Progenitor cell of endocrine pancreas (in vitro differentiated cells): ENCODE results near the gene CNTLN. TPM values are rescaled to one million over a fixed set of nuclear protein-coding genes. Genes with fewer than 3 reads are reported as not detected.

Experiments
- DNase-seq: peaks from one replicate; pipeline ENCODE4 v3.0.0; 2021; ENCODE audit warnings: low spot score; ENCODE audit not compliant: unreplicated experiment
- H3K27ac Mint-ChIP-seq: 2 replicates; pipeline ENCODE4 v1.8.0; 2021; ENCODE audit warnings: mild to moderate bottlenecking, moderate library complexity, mixed read lengths
- H3K27me3 Mint-ChIP-seq: 2 replicates; pipeline ENCODE4 v1.8.0; 2021; ENCODE audit warnings: mixed read lengths
- H3K36me3 Mint-ChIP-seq: 2 replicates; pipeline ENCODE4 v1.8.0; 2022; ENCODE audit warnings: mixed read lengths; ENCODE audit not compliant: insufficient read depth
- H3K4me1 Mint-ChIP-seq: 2 replicates; pipeline ENCODE4 v1.8.0; 2021; ENCODE audit warnings: low read depth, mixed read lengths
- H3K4me3 Mint-ChIP-seq: 2 replicates; pipeline ENCODE4 v1.8.0; 2021; ENCODE audit warnings: low read depth, mild to moderate bottlenecking, moderate library complexity, mixed read lengths
- H3K9me3 Mint-ChIP-seq: 2 replicates; pipeline ENCODE4 v1.8.0; 2021; ENCODE audit warnings: low read depth, mixed read lengths
- CTCF ChIP-seq: fragments of 200-600 bp; sonication (generic); IDR thresholded peaks from one replicate; pipeline ENCODE4 v1.5.0; 2021; ENCODE audit warnings: antibody characterized with exemption, mild to moderate bottlenecking; ENCODE audit not compliant: unreplicated experiment
- total RNA-seq: library from RNA; stranded (reverse); gene quantifications from 2 replicates; pipeline ENCODE4 v1.2.1, GENCODE V29; 2021

Gene CNTLN
- total RNA-seq, 1 donor from 2014 or later = 7.8 TPM

GRCh38 chr9:17484906-17485305, 350.1 kb downstream of the CNTLN start:
- no peak for TF ChIP-seq CTCF
- no peak for DNase-seq

GRCh38 chr9:17486396-17486795, 351.6 kb downstream of the CNTLN start:
- TF ChIP-seq CTCF = no peak
- no peaks in the 10 kb centered on the region for H3K36me3 Mint-ChIP-seq

More at GRCh38 chr9:17484906-17485305, 350.1 kb downstream of the CNTLN start:
- peaks cover 14% of the 10 kb centered on the region for H3K4me1 Mint-ChIP-seq
- H3K27me3 Mint-ChIP-seq = no peaks in the 10 kb centered on the region
- no peak overlapping the region for H3K4me3 Mint-ChIP-seq
- no peak overlapping the region for H3K27ac Mint-ChIP-seq
- H3K36me3 Mint-ChIP-seq = no peaks in the 10 kb centered on the region
- no peaks in the 10 kb centered on the region for H3K9me3 Mint-ChIP-seq

DNA sequence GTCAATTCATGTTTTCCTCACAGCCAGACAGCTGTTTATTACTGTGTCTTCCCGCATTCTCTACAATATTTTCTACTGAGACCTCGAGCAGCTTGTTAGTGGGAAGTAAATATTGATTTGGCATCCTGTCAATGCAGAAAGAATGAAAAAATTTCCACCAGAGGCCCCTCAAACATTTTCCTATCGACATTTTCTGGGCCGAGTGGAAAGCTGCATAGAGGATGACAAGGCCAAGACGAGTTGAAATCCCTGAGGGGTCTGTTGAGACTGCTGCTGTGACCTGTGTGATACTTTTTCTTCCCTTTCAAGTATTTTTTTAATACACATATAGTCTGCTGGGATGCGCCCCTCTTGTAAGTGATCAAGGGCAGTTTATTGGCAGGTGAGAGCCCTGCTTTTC, 352.6 kb downstream of the CNTLN start:
- no peak for DNase-seq
- Mint-ChIP-seq H3K27ac (no peak overlapping the region), H3K27me3 (no peaks in the 10 kb centered on the region), H3K4me1 (peaks cover 21% of the 10 kb centered on the region), H3K9me3 (no peaks in the 10 kb centered on the region), H3K4me3 (no peak overlapping the region), H3K36me3 (no peaks in the 10 kb centered on the region)
- TF ChIP-seq CTCF = no peak

More at GRCh38 chr9:17486396-17486795, 351.6 kb downstream of the CNTLN start:
- Mint-ChIP-seq H3K9me3 (no peaks in the 10 kb centered on the region), H3K4me1 (peaks cover 14% of the 10 kb centered on the region), H3K4me3 (no peak overlapping the region), H3K27me3 (no peaks in the 10 kb centered on the region), H3K27ac (no peak overlapping the region)
- no peak for DNase-seq

DNA sequence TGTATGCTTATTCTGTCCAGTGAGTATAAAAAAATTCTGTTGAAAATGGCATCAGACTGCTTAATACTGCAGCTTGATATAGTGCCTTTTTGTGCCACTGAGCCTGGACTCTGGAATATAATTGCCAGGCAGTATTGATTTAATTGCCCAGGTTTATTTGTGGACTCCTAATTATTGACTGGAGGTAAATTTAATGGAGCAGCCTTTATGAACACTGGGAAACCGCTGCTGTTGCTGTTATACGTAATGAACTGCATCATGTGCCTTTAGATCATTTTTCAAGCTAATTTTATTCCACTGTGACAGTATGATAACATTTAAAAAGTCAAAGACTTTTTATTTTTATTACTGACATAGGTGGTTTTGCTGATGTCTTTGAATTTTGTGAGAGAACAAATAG, 353.8 kb downstream of the CNTLN start:
- DNase-seq = no peak
- no peak for TF ChIP-seq CTCF
- Mint-ChIP-seq H3K27me3 (no peaks in the 10 kb centered on the region), H3K9me3 (no peaks in the 10 kb centered on the region), H3K4me1 (peaks cover 20% of the 10 kb centered on the region), H3K27ac (no peak overlapping the region), H3K4me3 (no peak overlapping the region), H3K36me3 (no peaks in the 10 kb centered on the region)

- DNase-seq = no peak
- no peaks in the 10 kb centered on the region for H3K36me3 Mint-ChIP-seq
- peaks cover 18% of the 10 kb centered on the region for H3K4me1 Mint-ChIP-seq
- no peak for TF ChIP-seq CTCF
- no peaks in the 10 kb centered on the region for H3K9me3 Mint-ChIP-seq
- no peaks in the 10 kb centered on the region for H3K27me3 Mint-ChIP-seq
- peak overlapping the region; percentile 26 for H3K27ac Mint-ChIP-seq
- no peak overlapping the region for H3K4me3 Mint-ChIP-seq
Observed at GRCh38 chr9:17490110-17490509, 355.3 kb downstream of the CNTLN start.
